ENCODE data around the gene IQSEC1.

DNA sequence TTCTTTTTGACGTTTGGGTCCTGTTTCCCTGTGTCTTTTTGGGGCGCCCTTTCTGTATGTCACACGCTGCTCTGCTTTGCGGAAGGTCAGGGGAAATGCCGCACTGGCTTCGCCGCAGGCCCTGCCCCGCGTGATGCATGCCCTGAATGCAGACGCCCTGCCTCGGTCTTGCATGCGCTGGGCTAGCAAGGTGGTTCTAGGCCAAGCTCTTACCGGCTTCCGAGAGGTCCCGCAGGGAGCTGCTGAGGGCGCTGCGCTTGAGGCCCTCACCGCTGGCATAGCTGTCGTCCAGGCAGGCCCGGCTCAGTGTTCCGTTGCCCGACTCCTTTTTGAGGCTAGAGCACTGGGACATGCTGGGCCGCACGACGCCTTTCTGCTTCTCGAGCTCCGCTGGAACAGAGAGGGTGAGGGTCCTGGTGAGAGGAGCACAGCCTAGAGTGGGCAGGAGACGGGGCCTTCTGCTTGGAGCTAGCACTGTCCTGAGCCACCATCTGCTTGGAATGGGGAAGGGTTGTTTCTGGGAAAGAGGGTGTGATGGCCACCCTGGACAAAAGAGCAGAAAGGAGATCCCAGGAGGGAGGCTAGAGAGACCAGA, 165.0 kb downstream of the IQSEC1 start:
- TF ChIP-seq, protein P1, sequence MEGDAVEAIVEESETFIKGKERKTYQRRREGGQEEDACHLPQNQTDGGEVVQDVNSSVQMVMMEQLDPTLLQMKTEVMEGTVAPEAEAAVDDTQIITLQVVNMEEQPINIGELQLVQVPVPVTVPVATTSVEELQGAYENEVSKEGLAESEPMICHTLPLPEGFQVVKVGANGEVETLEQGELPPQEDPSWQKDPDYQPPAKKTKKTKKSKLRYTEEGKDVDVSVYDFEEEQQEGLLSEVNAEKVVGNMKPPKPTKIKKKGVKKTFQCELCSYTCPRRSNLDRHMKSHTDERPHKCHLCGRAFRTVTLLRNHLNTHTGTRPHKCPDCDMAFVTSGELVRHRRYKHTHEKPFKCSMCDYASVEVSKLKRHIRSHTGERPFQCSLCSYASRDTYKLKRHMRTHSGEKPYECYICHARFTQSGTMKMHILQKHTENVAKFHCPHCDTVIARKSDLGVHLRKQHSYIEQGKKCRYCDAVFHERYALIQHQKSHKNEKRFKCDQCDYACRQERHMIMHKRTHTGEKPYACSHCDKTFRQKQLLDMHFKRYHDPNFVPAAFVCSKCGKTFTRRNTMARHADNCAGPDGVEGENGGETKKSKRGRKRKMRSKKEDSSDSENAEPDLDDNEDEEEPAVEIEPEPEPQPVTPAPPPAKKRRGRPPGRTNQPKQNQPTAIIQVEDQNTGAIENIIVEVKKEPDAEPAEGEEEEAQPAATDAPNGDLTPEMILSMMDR (IDR thresholded peaks at IDR 0.05) = no peak
- no peak for TF ChIP-seq POLR2A (IDR thresholded peaks at IDR 0.05)

All from Peyer's patch (tissue), 4 donors.